A549 (cell line): ENCODE results near the gene GATA2. TPM values are rescaled to one million over a fixed set of nuclear protein-coding genes. Genes with fewer than 3 reads are reported as not detected.

ENCODE experiments used
- ATAC-seq, 2 experiments: fragments of 200-7000 bp in 1 of 2; fragments of >200 bp in 1 of 2; cut with Nextera tagmentation in 1 of 2; cut with Tn5 transposase in 1 of 2; 3 replicates each; pipeline versions ENCODE4 v1.8.0 to v1.9.1; 2018 to 2020; ENCODE audit warnings: mild to moderate bottlenecking in 1 of 2, moderate library complexity in 1 of 2
- CTCF ChIA-PET: fragments of 300-600 bp; sonication (Branson Sonifier 250); formaldehyde crosslinking; extraction: SDS; loops from one replicate; lab custom pipeline; 2021; ENCODE audit warnings: antibody characterized with exemption, inconsistent platforms; lab: Yijun Ruan, JAX
- POLR2A ChIA-PET: fragments of 350-600 bp; formaldehyde crosslinking; extraction: SDS; loops from one replicate; lab custom pipeline; 2021; ENCODE audit warnings: antibody characterized with exemption, inconsistent platforms; lab: Yijun Ruan, JAX
- DNase-seq, 2 experiments: peaks; one replicate each; pipeline versions ENCODE4 v3.0.0 to v3.0.0-alpha.2; 2011 to 2016; ENCODE audit warnings: low read depth in 1 of 2, low spot score in 1 of 2
- FAIRE-seq: peaks from 2 replicates; lab custom pipeline; 2011; peaks lifted over from hg19 to GRCh38; lab: Jason Lieb, UNC
- H3K27ac ChIP-seq, 2 experiments: fragments of >200 bp; sonication (Bioruptor Twin); formaldehyde crosslinking; 3 replicates each; pipeline ENCODE4 v1.5.1; 2016 to 2017
- H3K4me1 ChIP-seq: fragments of >200 bp; sonication (Bioruptor Twin); formaldehyde crosslinking; 3 replicates; pipeline ENCODE4 v1.6.1; 2016
- H3K4me2 ChIP-seq: fragments of >200 bp; sonication (Bioruptor Twin); formaldehyde crosslinking; 3 replicates; pipeline ENCODE4 v1.6.1; 2016
- H3K4me3 ChIP-seq: fragments of >200 bp; sonication (Bioruptor Twin); formaldehyde crosslinking; 3 replicates; pipeline ENCODE4 v1.5.1; 2016
- H3K9me3 ChIP-seq: fragments of >200 bp; sonication (Bioruptor Twin); formaldehyde crosslinking; 3 replicates; pipeline ENCODE4 v1.6.1; 2016
- CBX2 ChIP-seq: fragments of 200-600 bp; sonication (generic); IDR thresholded peaks from 2 replicates; pipeline ENCODE4 v1.6.1; 2016; ENCODE audit warnings: low read depth, mild to moderate bottlenecking, borderline replicate concordance
- CBX8 ChIP-seq: fragments of 200-600 bp; sonication (generic); IDR thresholded peaks from 2 replicates; pipeline ENCODE4 v1.6.1; 2016
- EHF ChIP-seq: fragments of 250-450 bp; sonication (Bioruptor Pico); IDR thresholded peaks from 2 replicates; pipeline ENCODE4 v1.5.0; 2020; ENCODE audit warnings: mild to moderate bottlenecking
- EHMT2 ChIP-seq: fragments of 200-600 bp; sonication (generic); IDR thresholded peaks from 2 replicates; pipeline ENCODE4 v1.6.1; 2016; ENCODE audit warnings: antibody characterized with exemption, low read depth, mild to moderate bottlenecking, moderate library complexity
- FOSB ChIP-seq: fragments of 250-450 bp; sonication (Bioruptor Pico); IDR thresholded peaks from 2 replicates; pipeline ENCODE4 v1.5.0; 2020; ENCODE audit warnings: mild to moderate bottlenecking, moderate library complexity
- FOXS1 ChIP-seq: fragments of 250-450 bp; sonication (Bioruptor Pico); IDR thresholded peaks from 2 replicates; pipeline ENCODE4 v1.5.0; 2020; ENCODE audit warnings: mild to moderate bottlenecking, moderate library complexity
- GATA3 ChIP-seq: IDR thresholded peaks from 2 replicates; pipeline ENCODE4 v1.6.1; 2012; ENCODE audit warnings: borderline replicate concordance
- HEYL ChIP-seq: fragments of 250-450 bp; sonication (Bioruptor Pico); IDR thresholded peaks from 2 replicates; pipeline ENCODE4 v1.8.0; 2021; ENCODE audit warnings: mild to moderate bottlenecking, moderate library complexity
- HOXA7 ChIP-seq: fragments of 250-450 bp; sonication (Bioruptor Pico); IDR thresholded peaks from 2 replicates; pipeline ENCODE4 v1.5.0; 2020; ENCODE audit warnings: mild to moderate bottlenecking, moderate library complexity
- KDM1A ChIP-seq: fragments of 200-600 bp; sonication (generic); IDR thresholded peaks from 2 replicates; pipeline ENCODE4 v1.6.1; 2016; ENCODE audit warnings: low read depth, mild to moderate bottlenecking
- MYC ChIP-seq: IDR thresholded peaks from 2 replicates; pipeline ENCODE4 v1.6.1; 2012; ENCODE audit warnings: mild to moderate bottlenecking, inconsistent platforms, low read length, improper control_type of control experiment, borderline replicate concordance
- NFE2L2 ChIP-seq: fragments of 150-350 bp; conservative IDR thresholded peaks from 2 replicates; pipeline ENCODE4 v1.6.1; 2014; ENCODE audit warnings: low read length
- NPAS2 ChIP-seq: fragments of 250-450 bp; sonication (Bioruptor Pico); IDR thresholded peaks from 2 replicates; pipeline ENCODE4 v1.8.0; 2022; ENCODE audit warnings: mild to moderate bottlenecking, moderate library complexity, borderline replicate concordance
- NR3C1 ChIP-seq: fragments of >200 bp; sonication (Bioruptor Twin); formaldehyde crosslinking; IDR thresholded peaks from 3 replicates; pipeline ENCODE4 v1.6.1; 2017
- POLR2A ChIP-seq: IDR thresholded peaks from 2 replicates; pipeline ENCODE4 v1.6.1; 2012; ENCODE audit warnings: mild to moderate bottlenecking, low read length
- RFX5 ChIP-seq: fragments of 450-650 bp; IDR thresholded peaks from 2 replicates; pipeline ENCODE4 v1.7.1; 2014; ENCODE audit warnings: antibody characterized with exemption, mild to moderate bottlenecking, moderate library complexity
- RNF2 ChIP-seq: fragments of 200-600 bp; sonication (generic); IDR thresholded peaks from 2 replicates; pipeline ENCODE4 v1.6.1; 2016; ENCODE audit warnings: low read depth, mild to moderate bottlenecking, antibody characterized with exemption, moderate library complexity, borderline replicate concordance
- ZFP36 ChIP-seq: fragments of 450-650 bp; IDR thresholded peaks from 2 replicates; pipeline ENCODE4 v1.6.1; 2014; ENCODE audit warnings: borderline replicate concordance; ENCODE audit not compliant: partially characterized antibody
- ZSCAN20 ChIP-seq: fragments of 250-450 bp; sonication (Bioruptor Pico); IDR thresholded peaks from 2 replicates; pipeline ENCODE4 v1.8.0; 2022; ENCODE audit warnings: mild to moderate bottlenecking, moderate library complexity
- WGBS: methylation state at CpG from one replicate; pipeline ENCODE4 v1.1.6; 2017; ENCODE audit errors: missing lambda C conversion rate; 5-methylcytosine and 5-hydroxymethylcytosine counted together
- polyA plus RNA-seq, 4 experiments: library from polyadenylated mRNA; depleted of rRNA in 3 of 4; stranded (reverse); fragments of >200 nt; fragmentation: RNase III in 1 of 4; extraction: RNeasy Plus Mini Kit Qiagen cat#74134 plus additional on column Dnase treatment in 1 of 4; gene quantifications; 2 replicates in 3 of 4; 3 replicates in 1 of 4; pipeline ENCODE4 v1.2.3, GENCODE V29; 2011 to 2017
- TF ChIP-seq, protein P1 (sequence below): IDR thresholded peaks from 2 replicates; pipeline ENCODE4 v1.6.1; 2012; ENCODE audit warnings: low read depth, borderline replicate concordance
- TF ChIP-seq, protein P2 (sequence below): fragments of >200 bp; sonication (Bioruptor Twin); formaldehyde crosslinking; IDR thresholded peaks from 3 replicates; pipeline ENCODE4 v1.5.1; 2016
- TF ChIP-seq, protein P3 (sequence below): fragments of 450-650 bp; IDR thresholded peaks from 2 replicates; pipeline ENCODE4 v1.6.1; 2014; ENCODE audit warnings: antibody characterized with exemption

The GATA2 gene
- polyA plus RNA-seq, 2 of the 4 experiments (the other 2 are of a cell fraction): 0.68 to 4.9 TPM

DNA sequence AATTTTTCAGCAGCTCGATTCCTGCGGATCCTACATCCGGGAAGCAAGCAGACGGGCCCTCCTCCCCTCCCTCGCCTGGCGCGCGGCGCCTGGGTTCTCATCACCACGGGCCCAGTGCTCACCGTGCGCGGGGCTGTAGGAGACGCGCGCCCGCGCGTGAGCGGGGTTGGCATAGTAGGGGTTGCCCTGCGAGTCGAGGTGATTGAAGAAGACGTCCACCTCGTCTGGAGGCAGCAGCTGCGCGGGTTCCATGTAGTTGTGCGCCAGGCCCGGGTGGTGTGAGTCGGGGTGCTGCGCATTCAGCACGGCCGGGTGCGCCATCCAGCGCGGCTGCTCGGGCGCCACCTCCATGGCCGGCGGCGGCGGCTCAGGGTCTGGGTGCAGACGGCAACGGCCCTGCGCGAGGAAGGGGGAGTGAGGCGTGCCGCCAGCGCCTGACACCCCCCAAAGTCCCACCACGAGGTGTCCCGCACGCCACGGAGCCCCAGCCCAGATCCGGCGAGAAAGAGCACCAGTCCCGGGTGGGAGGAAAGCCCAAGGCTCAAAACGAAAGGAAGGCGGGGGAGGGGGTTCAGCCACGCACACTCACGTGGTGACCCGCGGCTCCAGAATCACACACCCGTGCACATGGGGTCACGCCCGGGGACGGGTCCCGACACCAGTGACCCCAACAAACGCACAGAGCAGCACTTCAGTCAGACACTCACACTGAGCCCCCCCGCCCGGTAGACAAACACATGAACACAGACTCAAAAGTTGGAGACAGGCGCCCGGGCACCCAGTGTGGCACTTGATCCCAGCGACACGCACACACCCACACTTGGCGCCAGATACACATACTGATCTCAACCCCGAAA is 6.1 kb downstream of the GATA2 start:
- H3K9me3 ChIP-seq: no peaks in the 10 kb centered on the region
- H3K4me2 ChIP-seq: peak overlapping the region; percentile 99
- TF ChIP-seq, protein P1, sequence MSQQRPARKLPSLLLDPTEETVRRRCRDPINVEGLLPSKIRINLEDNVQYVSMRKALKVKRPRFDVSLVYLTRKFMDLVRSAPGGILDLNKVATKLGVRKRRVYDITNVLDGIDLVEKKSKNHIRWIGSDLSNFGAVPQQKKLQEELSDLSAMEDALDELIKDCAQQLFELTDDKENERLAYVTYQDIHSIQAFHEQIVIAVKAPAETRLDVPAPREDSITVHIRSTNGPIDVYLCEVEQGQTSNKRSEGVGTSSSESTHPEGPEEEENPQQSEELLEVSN: no peak
- no peak for TF ChIP-seq RNF2
- TF ChIP-seq, protein P2, sequence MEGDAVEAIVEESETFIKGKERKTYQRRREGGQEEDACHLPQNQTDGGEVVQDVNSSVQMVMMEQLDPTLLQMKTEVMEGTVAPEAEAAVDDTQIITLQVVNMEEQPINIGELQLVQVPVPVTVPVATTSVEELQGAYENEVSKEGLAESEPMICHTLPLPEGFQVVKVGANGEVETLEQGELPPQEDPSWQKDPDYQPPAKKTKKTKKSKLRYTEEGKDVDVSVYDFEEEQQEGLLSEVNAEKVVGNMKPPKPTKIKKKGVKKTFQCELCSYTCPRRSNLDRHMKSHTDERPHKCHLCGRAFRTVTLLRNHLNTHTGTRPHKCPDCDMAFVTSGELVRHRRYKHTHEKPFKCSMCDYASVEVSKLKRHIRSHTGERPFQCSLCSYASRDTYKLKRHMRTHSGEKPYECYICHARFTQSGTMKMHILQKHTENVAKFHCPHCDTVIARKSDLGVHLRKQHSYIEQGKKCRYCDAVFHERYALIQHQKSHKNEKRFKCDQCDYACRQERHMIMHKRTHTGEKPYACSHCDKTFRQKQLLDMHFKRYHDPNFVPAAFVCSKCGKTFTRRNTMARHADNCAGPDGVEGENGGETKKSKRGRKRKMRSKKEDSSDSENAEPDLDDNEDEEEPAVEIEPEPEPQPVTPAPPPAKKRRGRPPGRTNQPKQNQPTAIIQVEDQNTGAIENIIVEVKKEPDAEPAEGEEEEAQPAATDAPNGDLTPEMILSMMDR: no peak
- TF ChIP-seq NR3C1: no peak
- TF ChIP-seq ZFP36: no peak
- no peak for TF ChIP-seq HEYL
- no peak for TF ChIP-seq GATA3
- TF ChIP-seq NPAS2: no peak
- no peak for TF ChIP-seq CBX2
- no peak for TF ChIP-seq RFX5
- TF ChIP-seq FOSB (CRISPR knock-in tag): no peak
- no peak for TF ChIP-seq NFE2L2
- TF ChIP-seq HOXA7: no peak
- no peak for TF ChIP-seq MYC
- TF ChIP-seq KDM1A: no peak
- TF ChIP-seq EHF (CRISPR knock-in tag): no peak
- no peak for TF ChIP-seq ZSCAN20
- no peak for TF ChIP-seq CBX8
- no peak for TF ChIP-seq EHMT2
- ChIA-PET CTCF (interaction anchor here (0.5 to 6.1 kb wide), 4 partner anchors 9 to 1124 kb away, joined by 3 to 27 read pairs (median 4); no protein-coding TSS in a partner anchor), POLR2A (no interaction called here)
- H3K4me3 ChIP-seq: peak overlapping the region; percentile 84
- 0% methylated on average over 2 of the region's 75 CpGs for WGBS
- peak in 1 of 2 experiments; percentile 22 for DNase-seq
- FAIRE-seq: no peak
- peak overlapping the region; percentile 66 to 84 for H3K27ac ChIP-seq
- H3K4me1 ChIP-seq: peaks cover 17% of the 10 kb centered on the region; the same call in 2 of the 3 replicates
- ATAC-seq: peak; percentile 41 to 56

DNA sequence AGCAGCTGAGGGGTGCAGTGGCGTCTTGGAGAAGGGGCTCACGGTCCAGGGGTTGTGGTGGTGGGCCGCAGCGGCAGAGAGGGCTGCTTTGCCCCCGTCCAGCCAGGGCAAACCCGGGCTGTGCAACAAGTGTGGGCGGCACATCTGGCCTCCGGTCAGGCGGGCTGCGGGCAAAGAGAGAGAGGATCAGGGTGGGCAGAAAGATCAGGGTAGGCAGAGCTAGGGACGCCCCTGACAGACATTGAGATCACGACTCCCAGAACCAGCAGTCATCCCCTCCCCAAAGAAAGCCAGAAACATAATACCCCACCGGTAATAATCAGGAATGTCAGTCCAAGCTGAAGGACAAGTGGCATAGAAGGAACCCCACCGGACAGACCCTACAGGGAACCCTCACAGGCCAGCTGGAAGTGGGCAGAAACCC is 6.8 kb downstream of the GATA2 start:
- Histone ChIP-seq H3K4me2 (peak overlapping the region; percentile 99), H3K4me1 (peaks cover 17% of the 10 kb centered on the region; the same call in 2 of the 3 replicates), H3K9me3 (no peaks in the 10 kb centered on the region), H3K27ac (peak overlapping the region in 1 of 2 experiments; percentile 84; a peak in 2 of 6 replicates), H3K4me3 (no peak overlapping the region; the same call in 2 of the 3 replicates)
- CTCF ChIA-PET: interaction anchor here (0.5 to 6.1 kb wide), 4 partner anchors 10 to 1125 kb away, joined by 3 to 27 read pairs (median 4); no protein-coding TSS in a partner anchor
- no peak for DNase-seq
- WGBS: 75% methylated on average over 4 of the region's 14 CpGs
- no peak for ATAC-seq
- POLR2A ChIA-PET: no interaction called here
- TF ChIP-seq CBX2 (no peak), CBX8 (no peak), POLR2A (no peak), FOXS1 (CRISPR knock-in tag) (no peak)
- TF ChIP-seq, protein P2: no peak
- TF ChIP-seq, protein P3, sequence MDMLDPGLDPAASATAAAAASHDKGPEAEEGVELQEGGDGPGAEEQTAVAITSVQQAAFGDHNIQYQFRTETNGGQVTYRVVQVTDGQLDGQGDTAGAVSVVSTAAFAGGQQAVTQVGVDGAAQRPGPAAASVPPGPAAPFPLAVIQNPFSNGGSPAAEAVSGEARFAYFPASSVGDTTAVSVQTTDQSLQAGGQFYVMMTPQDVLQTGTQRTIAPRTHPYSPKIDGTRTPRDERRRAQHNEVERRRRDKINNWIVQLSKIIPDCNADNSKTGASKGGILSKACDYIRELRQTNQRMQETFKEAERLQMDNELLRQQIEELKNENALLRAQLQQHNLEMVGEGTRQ: no peak
- no peak for FAIRE-seq
